Activated CD4-positive, alpha-beta T cell treated with anti-CD3 and anti-CD28 coated beads for 1 hour (primary cell): ENCODE measurements around the gene SP6.

Source experiments
- DNase-seq: peaks from one replicate; pipeline ENCODE4 v3.0.0-alpha.2; 2020

Gene SP6

DNA sequence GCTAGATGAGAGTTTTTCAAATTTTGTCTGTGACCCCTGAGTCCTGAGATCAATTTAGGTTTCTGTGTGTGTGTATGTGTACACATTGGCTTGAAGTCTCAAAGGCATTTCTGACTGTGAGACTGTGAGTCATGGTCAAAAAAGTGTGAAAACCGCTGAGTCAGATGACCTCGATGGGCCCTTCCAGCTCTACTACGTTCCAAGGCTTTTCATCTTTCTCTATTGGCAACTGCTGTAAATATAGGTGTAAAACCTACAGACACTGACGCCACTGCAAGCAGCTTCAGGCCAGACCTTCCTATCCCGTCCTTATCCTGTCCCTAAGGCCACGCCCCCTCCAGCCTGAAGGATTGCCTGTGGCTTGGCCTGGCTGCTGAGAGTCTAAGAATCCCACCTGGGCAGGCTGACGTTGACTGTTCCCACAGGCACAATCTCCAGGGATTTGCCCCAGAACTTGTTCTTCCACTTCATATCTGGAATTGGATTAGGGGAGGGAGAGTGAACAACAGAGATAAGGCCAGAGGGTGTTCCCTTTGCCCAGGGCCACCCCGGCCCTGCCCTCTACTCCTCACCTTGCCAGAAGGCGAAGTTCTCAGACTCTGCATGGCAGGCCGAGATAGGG is 40.7 kb downstream of the SP6 start:
- DNase-seq: no peak

DNA sequence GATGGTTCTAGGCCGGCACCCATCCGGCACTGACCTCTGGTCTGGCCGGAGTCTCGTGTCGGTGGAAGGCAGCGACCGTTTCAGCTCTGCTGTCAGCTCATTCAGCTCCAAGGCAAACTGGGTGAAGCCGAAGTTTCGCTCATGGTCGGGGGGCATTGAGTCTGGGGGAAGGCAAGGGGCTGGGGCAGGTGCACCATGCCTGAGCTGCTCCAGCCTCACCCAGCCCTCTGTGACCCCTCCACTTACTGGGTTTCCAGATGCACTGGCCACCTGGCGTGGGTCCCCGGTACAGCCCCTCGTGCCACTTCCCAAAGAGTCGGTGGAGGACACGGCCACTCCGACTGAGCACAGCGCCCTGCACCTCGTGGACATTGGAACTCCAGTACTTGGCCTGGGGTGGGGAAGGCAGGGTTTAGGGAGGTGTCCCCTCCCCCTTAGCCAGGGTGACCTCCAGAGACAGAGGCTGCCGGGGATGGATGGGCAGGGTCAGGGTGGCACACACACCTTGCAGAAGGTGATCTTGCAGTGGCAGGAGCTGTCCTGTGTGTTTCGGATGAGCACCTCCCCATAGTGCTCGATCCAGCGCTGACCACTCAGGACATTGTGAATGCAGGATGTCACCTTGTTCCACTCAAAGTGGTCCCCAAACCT is 42.0 kb downstream of the SP6 start:
- DNase-seq: no peak

DNA sequence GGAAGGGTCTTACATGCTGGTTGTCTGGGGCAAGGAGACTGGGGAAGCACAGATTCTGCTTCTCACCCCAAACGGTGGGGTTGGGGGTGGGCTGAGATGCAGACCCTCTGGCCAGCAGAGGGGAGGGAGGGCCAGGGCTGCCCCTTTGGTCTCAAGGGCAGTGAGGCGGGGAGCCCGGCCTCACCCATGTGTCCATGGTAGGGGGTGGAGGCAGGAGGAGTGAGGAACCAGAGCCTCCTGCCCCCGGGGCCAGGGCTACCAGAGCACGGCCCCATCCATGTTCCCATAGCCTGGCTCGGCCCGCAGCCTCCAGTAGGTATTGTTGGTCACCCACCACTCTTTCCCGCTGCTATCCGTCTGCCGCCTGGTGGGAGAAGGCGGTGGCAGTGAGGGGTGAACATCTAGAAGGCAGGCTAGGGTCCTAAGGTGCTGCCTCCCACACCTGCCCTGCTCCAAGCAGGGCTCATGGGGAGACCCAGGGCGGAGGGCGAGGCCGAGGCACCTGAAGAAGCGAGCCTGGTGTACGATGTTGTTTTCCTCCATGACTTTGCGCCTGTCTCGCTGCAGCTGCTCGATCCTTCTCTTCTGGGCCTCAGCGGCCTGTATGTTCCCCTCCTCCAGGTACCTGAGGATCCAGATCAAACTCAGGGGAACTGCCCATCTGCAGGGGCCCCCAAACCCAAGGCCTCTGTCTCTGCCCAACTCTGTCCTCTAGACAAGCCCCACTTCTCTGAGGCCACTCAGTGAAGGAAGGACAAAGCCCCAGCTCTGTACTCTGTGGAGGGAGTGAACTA is 42.7 kb downstream of the SP6 start:
- DNase-seq: no peak

DNA sequence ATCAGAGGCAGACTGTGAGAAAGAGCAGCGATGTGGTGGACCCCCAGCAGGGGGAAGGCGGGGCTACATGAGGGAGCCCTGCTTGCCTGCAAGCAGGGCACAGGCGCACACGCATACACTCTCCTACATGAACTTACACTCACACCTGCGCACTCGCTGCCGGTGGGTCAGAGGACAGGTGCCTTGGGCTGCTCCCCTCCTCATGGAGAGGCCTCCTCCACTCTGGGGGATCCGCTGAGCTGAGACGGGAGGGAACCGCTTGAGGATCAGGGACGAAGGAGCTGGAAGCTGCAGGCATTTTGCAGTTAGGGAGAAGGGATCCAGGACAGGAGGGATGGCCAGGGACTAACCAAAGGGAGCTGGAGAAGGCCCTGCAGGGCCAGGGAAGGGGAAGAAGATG is 43.5 kb downstream of the SP6 start:
- no peak for DNase-seq

DNA sequence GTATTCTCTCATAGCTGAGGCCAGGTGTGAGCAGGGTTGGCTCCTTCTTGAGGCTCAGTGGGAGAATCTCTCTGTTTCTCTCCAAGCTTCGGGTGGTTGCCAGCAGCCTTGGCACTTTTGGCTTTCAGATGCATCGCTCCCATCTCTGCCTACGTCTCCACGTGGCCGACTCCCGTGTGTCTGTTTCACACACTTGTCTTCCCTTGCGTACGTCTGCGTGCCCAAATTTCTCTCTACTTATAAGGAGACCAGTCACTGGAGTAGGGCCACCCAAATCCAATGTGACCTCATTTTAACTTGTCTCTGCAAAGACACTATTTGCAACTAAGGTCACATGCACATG is 44.1 kb downstream of the SP6 start:
- DNase-seq: no peak

DNA sequence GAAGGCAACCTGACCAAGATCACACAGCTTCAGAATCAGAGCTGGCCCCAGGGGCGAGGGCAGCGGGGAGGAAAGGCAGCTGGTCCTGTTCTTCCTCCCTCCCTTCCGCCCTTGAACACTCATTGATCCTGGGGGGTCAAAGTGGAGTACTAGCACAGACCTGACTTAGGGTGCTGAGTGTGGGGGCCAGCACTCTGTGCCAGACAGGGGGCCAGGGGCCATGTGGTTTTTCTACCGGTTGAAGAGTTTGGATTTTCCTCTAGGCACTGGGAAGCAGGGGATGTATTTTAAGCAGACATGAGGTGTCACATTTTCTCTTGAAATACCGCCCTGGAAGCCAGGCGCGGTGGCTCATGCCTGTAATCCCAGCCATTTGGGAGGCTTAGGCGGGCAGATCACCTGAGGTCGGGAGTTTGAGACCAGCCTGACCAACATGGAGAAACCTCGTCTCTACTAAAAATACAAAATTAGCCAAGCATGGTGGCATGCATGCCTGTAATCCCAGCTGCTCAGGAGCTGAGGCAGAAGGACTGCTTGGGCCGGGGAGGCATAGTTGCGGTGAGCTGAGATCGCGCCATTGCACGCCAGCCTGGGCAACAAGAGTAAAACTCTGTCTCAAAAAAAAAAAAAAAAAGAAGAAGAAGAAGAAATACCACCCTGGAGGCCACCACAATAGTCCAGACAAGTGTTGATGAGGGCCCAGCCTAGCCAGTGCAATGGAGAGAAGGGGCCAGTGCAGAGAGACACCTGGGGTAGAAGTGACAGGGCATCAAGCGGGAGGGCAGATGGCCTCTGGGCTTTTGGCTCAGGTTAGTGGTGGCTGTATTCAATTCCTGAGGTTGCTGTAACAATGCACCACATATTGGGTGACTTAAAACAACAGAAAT is 44.7 kb downstream of the SP6 start:
- DNase-seq: no peak

DNA sequence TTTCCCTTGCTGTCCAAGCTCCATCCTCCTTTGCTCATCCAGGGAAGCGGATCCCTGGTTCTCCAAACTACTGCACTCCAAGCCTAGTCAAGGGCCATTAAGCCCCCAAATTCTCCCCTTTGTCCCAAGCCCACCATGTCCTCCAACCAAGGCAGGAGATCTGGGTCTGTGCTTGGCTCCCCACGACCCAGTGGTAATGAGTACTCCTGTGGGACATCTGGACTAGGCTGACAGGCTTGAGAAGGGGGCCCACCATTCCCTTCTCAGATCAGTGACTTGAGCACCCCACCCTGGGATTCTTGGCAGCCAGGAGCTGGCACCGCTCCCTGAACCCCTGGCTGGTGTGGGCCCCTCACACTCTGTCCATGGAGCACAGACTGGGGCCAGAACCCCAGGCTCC is 46.5 kb downstream of the SP6 start:
- no peak for DNase-seq

DNA sequence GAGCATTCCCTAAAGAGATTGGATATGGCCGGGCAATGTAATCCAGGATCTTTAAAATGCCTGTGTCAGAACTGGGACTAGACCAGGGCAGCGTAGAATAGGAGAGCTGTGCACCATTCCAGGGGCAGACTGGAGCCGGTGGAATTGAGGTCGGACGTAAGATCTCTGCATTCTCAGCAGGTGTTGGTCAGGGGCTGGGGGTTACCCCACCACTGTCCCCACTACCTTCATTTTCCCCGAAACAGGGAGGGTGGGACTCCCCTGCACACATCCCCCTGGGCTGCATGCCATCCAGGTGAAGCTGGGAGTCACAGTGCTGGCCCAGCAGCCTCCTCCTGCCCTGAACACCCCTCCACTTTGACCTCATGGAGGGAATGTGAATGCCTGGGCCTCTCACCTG is 47.2 kb downstream of the SP6 start:
- DNase-seq: no peak

DNA sequence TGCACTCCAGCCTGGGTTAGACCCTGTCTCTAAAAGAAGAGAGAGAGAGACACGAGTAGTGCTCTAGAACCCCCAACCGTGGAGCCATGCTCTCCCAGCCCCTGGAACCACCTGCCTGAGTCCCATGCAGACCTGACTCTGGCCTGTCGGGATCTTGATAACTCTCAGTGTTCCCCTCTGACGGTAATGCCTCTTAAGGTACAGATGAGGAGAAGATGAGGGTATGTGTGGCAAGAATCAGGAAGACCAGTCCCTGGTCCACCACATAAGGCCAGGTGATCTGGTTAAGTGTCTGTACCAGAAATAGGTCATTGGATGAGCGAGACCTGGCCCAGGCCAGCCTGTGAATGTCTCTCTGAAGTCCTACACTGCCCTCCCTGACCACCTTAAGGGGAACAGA is 47.8 kb downstream of the SP6 start:
- DNase-seq: no peak

DNA sequence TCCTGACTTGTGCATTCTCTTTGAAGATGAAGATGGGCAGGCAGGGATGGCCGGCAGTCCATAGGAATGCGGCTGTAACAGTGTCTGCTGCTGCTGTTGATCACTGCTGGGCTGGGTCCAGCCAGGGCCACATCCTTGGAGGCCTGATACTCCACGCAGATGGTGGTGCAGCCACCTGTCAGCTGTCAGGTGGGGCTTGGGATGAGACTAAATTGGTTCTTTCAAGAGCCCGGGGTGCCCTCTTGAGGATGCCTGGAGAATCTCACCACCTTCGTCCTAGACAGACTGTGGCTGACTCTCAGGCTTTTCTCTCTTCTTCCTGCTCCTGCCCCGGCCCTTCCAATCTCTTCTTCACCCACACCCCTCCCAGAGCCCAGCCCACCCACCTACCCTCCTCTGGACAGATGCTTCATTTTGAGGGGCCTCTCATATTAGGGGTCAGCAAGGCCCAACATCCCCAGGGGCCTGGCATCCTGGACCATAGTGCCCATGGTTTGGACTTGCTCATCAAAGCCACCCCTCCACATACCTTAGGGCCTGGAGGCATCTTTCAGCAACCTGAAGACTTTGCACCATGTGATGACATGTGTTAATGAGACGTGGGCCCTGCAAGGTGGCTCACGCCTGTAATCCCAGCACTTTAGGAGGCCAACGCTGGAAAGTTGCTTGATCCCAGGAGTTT is 48.5 kb downstream of the SP6 start:
- DNase-seq: peak; percentile 35

DNA sequence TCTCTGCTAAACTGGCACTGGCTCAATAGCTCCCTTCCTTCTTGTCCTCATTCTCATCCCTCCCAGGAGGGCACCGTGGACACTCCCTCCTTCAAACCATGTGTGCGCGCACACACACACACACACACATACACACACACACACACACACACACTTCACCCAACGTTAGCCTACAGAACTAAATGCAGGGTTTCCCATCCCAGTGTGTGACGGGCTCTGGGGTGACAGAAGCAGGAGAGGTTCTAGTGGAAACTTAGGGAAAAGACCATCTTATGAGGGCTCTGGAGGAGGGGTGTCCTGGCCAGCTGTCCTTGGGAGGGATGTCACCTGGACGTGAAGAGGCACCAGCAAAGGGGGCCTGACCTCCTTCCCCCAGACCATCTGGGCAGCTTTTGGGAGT is 49.1 kb downstream of the SP6 start:
- no peak for DNase-seq

DNA sequence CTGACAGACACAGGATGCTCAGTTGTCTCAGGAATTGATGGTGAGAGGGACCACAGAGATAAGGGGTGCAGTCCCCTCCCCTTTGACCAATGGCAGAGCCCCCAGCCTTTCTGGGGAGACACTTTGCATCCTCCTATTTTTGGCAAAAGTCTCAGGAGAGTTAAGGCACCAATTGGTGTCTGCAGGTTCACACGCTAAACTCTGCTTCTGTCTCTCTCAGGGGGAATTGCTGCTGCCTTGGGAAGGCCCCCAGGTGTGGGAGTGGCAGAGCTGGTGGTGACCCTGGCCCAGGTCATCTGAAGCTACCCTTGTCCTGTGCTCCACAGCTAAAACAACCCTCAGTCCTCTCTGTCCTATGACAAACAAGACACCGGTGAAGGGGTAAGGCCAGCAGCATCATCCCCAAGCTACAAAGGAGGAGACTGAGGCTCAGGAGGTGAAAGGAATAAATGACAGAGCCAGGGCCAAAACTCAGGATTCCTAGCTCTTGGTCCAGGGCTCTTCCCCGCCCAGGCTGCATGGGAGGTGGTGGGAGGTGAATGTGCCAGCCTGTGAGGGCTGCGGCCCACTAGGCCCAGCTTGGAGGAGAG is 49.7 kb downstream of the SP6 start:
- no peak for DNase-seq

DNA sequence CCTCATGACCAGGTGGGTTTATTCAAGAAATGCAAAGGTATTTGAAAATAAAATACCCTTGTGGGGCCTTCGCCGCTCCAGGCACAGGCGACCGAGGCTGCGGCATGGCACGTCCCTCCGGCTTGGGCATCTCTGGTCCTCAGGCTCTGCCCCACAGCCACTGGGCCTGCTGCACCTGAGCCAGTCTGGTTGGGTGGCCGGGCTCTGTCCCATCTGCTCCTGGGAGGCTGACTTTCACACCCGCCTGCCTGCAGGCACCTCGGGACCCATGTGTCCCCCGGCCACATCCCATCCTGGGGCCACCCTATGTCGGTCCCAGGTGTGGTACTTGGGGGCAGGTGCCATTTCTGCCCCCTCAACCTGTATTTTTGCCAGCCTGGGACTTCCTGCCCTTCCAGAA is 50.3 kb downstream of the SP6 start:
- DNase-seq: no peak

DNA sequence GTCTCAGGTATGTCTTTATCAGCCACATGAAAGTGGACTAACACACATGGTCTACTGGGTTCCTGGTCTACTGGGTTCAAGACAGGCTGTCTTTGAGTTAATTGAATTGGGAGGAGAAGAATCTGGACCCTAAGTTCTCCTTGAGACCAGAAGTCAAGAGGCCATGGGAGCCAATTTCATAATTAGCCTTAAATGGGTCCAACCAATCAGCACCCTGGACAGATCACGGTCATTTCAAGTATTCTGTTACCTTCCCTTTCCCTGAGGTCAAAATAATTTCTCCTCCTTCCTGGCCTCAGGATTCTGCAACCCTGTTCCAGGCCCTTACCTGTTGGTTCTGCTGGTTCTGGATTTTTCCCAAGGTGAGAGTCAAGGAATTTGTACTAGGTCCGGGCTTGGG is 53.2 kb downstream of the SP6 start:
- no peak for DNase-seq
